ENCODE data around the gene CAMTA1. TPM values are rescaled to one million over a fixed set of nuclear protein-coding genes. Genes with fewer than 3 reads are reported as not detected.

The CAMTA1 gene
- polyA plus RNA-seq, 1 donor from 2014 or later, result 162 TPM

GRCh38 chr1:6880951-6881690 lies 95.9 kb downstream of the CAMTA1 start:
- no peak overlapping the region for H2AFZ ChIP-seq (ENCODE audit: low read depth, low read length)
- no peaks in the 10 kb centered on the region for H3K9me2 ChIP-seq (ENCODE audit: insufficient read depth, low read length)
- H3K9ac ChIP-seq (ENCODE audit: low read length), result no peak overlapping the region
- TF ChIP-seq SMC3 (conservative IDR thresholded peaks at IDR 0.05; ENCODE audit: poor library complexity), result no peak
- TF ChIP-seq, protein P1, sequence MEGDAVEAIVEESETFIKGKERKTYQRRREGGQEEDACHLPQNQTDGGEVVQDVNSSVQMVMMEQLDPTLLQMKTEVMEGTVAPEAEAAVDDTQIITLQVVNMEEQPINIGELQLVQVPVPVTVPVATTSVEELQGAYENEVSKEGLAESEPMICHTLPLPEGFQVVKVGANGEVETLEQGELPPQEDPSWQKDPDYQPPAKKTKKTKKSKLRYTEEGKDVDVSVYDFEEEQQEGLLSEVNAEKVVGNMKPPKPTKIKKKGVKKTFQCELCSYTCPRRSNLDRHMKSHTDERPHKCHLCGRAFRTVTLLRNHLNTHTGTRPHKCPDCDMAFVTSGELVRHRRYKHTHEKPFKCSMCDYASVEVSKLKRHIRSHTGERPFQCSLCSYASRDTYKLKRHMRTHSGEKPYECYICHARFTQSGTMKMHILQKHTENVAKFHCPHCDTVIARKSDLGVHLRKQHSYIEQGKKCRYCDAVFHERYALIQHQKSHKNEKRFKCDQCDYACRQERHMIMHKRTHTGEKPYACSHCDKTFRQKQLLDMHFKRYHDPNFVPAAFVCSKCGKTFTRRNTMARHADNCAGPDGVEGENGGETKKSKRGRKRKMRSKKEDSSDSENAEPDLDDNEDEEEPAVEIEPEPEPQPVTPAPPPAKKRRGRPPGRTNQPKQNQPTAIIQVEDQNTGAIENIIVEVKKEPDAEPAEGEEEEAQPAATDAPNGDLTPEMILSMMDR (IDR thresholded peaks at IDR 0.05; ENCODE audit: poor library complexity, severe bottlenecking), result no peak
- no peak for TF ChIP-seq POLR2AphosphoS5 (IDR thresholded peaks at IDR 0.05)
- TF ChIP-seq REST (IDR thresholded peaks at IDR 0.05; ENCODE audit: borderline replicate concordance), result no peak
- TF ChIP-seq TAF1 (IDR thresholded peaks at IDR 0.05; ENCODE audit: low read depth), result no peak
- TF ChIP-seq RAD21 (conservative IDR thresholded peaks at IDR 0.05), result no peak
- TF ChIP-seq EP300 (conservative IDR thresholded peaks at IDR 0.05; ENCODE audit: poor library complexity, severe bottlenecking), result no peak
- no peak for TF ChIP-seq EZH2 (IDR thresholded peaks at IDR 0.05; ENCODE audit: borderline replicate concordance, insufficient read depth, low read length, poor library complexity, severe bottlenecking)
- no peak for TF ChIP-seq MXI1 (conservative IDR thresholded peaks at IDR 0.05; ENCODE audit: poor library complexity, severe bottlenecking)
- no peaks in the 10 kb centered on the region for H3K36me3 ChIP-seq (ENCODE audit: insufficient read depth, low read length)
- H3K79me2 ChIP-seq (replicated peaks; ENCODE audit: insufficient read depth, low read length), result no peaks in the 10 kb centered on the region
- H3K4me2 ChIP-seq (ENCODE audit: low read length), result no peak overlapping the region
- H4K20me1 ChIP-seq (ENCODE audit: insufficient read depth), result no peaks in the 10 kb centered on the region
- H3K9me3 ChIP-seq (ENCODE audit: low read length), result no peaks in the 10 kb centered on the region
- H3F3A ChIP-seq (ENCODE audit: insufficient read depth, low read length, poor library complexity, severe bottlenecking), result no peaks in the 10 kb centered on the region
- H3K4me3 ChIP-seq (ENCODE audit: low read length), result no peak overlapping the region
- H3K27me3 ChIP-seq (ENCODE audit: insufficient read depth, low read depth, low read length), result no peaks in the 10 kb centered on the region
- no peak overlapping the region for H3K27ac ChIP-seq (ENCODE audit: low read length)

- no peaks in the 10 kb centered on the region for H3K79me2 ChIP-seq (replicated peaks; ENCODE audit: insufficient read depth, low read length)
- H3K4me3 ChIP-seq (ENCODE audit: low read length), result no peak overlapping the region
- no peak overlapping the region for H2AFZ ChIP-seq (ENCODE audit: low read depth, low read length)
- no peak overlapping the region for H3K9ac ChIP-seq (ENCODE audit: low read length)
- H4K20me1 ChIP-seq (ENCODE audit: insufficient read depth), result no peaks in the 10 kb centered on the region
- H3K9me3 ChIP-seq (ENCODE audit: low read length), result no peaks in the 10 kb centered on the region
- H3K9me2 ChIP-seq (ENCODE audit: insufficient read depth, low read length), result no peaks in the 10 kb centered on the region
- no peaks in the 10 kb centered on the region for H3F3A ChIP-seq (ENCODE audit: insufficient read depth, low read length, poor library complexity, severe bottlenecking)
- no peak overlapping the region for H3K27ac ChIP-seq (ENCODE audit: low read length)
- H3K4me2 ChIP-seq (ENCODE audit: low read length), result no peak overlapping the region
- H3K36me3 ChIP-seq (ENCODE audit: insufficient read depth, low read length), result no peaks in the 10 kb centered on the region
- TF ChIP-seq, protein P1 (IDR thresholded peaks at IDR 0.05; ENCODE audit: poor library complexity, severe bottlenecking), result no peak
- no peak for TF ChIP-seq REST (IDR thresholded peaks at IDR 0.05; ENCODE audit: borderline replicate concordance)
- no peak for TF ChIP-seq TAF1 (IDR thresholded peaks at IDR 0.05; ENCODE audit: low read depth)
- TF ChIP-seq EZH2 (IDR thresholded peaks at IDR 0.05; ENCODE audit: borderline replicate concordance, insufficient read depth, low read length, poor library complexity, severe bottlenecking), result no peak
- TF ChIP-seq SMC3 (conservative IDR thresholded peaks at IDR 0.05; ENCODE audit: poor library complexity), result no peak
- TF ChIP-seq EP300 (conservative IDR thresholded peaks at IDR 0.05; ENCODE audit: poor library complexity, severe bottlenecking), result no peak
- no peak for TF ChIP-seq MXI1 (conservative IDR thresholded peaks at IDR 0.05; ENCODE audit: poor library complexity, severe bottlenecking)
- no peak for TF ChIP-seq RAD21 (conservative IDR thresholded peaks at IDR 0.05)
- no peak for TF ChIP-seq POLR2AphosphoS5 (IDR thresholded peaks at IDR 0.05)
- H3K27me3 ChIP-seq (ENCODE audit: insufficient read depth, low read depth, low read length), result no peaks in the 10 kb centered on the region
These were observed 97.2 kb downstream of the CAMTA1 start for GRCh38 chr1:6882414-6882813.

Measured in neural cell (in vitro differentiated cells).